Endometrial microvascular endothelial cells (primary cell): ENCODE results near the gene ANXA2R. TPM values are rescaled to one million over a fixed set of nuclear protein-coding genes. Genes with fewer than 3 reads are reported as not detected.
"Not testable (repeated sequence)": the region's sequence is repeated elsewhere in the genome, so short reads cannot be mapped to it uniquely, and the experiment has no call there.

Experiments
- in situ Hi-C: cut with HindIII; loops from 2 replicates; pipeline ENCODE4 v1.10.0; 2017; ENCODE audit warnings: low sequenced_read_pairs, low pct_unique_long_range_greater_than_20kb; ENCODE audit errors: inconsistent ontology term
- total RNA-seq: library from RNA; depleted of rRNA; stranded (reverse); fragments of >200 nt; gene quantifications from one replicate; pipeline ENCODE4 v1.2.3, GENCODE V29; 2015; ENCODE audit errors: inconsistent ontology term

ANXA2R gene, protein sequence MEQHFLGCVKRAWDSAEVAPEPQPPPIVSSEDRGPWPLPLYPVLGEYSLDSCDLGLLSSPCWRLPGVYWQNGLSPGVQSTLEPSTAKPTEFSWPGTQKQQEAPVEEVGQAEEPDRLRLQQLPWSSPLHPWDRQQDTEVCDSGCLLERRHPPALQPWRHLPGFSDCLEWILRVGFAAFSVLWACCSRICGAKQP
- total RNA-seq, result 11.1 TPM

DNA sequence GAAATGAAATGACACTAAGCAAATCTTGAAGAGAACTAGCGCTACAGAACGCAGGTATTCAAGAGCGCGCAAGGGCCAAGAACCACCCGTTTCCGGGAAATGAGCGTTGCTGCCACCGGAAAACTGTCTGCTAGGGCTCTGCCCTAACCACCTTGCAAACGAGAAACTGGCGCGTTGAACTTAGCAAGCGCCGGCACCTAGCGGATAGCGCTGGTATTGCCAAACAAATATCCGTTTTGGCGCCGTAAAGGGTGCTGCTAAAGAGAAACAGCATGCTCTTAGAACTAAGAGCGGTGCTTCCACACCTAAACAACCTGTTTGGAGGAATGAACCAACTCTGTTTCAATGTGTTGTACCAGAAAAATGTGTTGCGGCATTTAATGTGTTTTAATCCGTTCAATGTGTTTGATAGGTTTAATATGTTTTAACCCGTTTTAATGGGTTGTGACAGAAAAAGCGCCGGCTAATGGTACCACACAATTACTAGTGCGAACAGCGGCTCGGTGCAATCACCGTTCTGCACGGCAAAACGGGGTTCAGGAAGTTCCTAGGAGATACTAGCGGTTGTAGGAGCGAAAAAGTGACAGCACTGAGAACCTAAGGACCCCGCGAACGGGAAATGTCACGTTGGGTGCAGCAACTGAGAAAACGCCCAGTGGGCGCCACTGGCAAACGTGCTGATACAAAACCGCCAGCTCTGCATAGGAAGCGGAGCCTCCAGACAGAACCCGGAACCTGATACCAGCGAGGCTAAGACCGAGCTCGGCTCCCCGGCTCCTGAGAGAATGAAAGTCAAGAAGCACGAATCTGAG lies at the start of gene ANXA2R:
Gene ANXA2R, minus strand, starts transcription at position 33 of the 812 bp plus-strand sequence. CDS start 273 bp downstream, outside the sequence.
- in situ Hi-C loops, result no loop called here

DNA sequence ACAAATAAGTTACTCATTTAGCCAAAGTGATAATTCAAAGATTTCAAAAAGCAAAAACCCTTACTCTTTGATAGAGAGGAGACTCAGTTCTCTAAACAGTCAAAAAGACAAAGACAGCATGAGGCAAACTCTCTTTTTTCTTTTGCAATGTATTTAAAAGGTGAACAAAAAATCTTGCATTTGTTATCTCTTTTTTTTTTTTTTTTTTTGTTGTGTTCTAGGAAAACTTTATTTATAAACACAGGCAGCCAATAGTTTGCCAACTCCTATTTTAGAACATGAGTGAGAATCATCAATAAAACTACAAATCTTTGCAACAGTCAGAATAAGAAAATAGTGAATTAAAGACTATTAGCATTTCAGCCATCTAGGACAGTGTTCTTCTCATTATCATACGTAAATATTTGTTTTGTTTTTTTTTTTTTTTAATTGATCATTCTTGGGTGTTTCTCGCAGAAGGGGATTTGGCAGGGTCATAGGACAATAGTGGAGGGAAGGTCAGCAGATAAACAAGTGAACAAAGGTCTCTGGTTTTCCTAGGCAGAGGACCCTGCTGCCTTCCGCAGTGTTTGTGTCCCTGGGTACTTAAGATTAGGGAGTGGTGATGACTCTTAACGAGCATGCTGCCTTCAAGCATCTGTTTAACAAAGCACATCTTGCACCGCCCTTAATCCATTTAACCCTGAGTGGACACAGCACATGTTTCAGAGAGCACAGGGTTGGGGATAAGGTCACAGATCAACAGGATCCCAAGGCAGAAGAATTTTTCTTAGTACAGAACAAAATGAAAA lies 46.2 kb upstream of the ANXA2R start:
- in situ Hi-C loops, result not testable (repeated sequence)

DNA sequence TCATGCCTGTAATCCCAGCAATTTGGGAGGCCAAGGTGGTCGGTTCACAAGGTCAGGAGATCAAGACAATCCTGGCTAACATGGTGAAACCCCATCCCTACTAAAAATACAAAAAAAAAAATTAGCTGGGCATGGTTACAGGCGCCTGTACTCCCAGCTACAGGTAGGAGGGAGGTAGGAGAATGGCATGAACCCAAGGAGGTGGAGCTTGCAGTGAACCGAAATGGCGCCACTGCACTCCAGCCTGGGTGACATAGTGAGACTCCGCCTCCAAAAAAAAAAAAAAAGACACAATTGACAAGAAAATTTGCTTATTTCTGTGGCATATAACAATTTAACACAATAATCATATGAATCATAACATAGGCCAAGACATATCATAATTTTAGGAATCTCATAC lies 45.3 kb upstream of the ANXA2R start:
- in situ Hi-C loops, result no loop called here

DNA sequence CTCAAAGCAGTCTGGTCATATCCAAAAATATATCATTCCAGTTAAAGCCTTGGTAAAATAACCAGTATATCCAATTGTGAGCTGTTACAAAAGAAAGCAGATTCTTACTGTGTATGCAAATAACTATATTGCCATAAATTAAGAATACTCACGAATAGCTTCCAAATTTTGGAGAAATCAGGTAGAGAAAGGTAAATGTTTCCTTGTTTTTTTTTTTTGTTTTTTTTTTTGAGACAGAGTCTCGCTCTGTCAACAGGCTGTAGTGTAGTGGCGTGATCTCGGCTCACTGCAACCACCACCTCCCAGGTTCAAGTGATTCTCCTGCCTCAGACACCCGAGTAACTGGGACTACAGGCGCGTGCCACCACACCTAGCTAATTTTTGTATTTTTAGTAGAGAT lies 44.3 kb upstream of the ANXA2R start:
- in situ Hi-C loops, result not testable (repeated sequence)

DNA sequence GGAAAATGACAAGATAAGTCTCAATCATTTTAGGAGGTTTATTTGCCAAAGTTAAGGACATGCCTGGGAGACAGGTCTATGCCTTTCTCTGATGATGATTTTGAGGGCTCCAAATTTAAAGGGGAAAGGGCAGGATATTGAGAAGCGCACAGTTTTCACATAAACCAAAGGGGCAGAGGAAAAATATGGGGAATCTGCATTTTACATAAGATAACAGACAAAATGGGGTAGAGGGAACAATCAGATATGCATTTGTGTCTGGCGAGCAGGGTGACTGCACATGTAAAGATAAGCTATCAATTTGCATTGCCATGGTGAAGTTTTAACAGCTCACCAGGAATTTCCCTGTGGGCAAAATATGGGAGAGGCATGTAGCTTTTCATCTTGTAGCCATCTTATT lies 41.2 kb upstream of the ANXA2R start:
- in situ Hi-C loops, result not testable (repeated sequence)

DNA sequence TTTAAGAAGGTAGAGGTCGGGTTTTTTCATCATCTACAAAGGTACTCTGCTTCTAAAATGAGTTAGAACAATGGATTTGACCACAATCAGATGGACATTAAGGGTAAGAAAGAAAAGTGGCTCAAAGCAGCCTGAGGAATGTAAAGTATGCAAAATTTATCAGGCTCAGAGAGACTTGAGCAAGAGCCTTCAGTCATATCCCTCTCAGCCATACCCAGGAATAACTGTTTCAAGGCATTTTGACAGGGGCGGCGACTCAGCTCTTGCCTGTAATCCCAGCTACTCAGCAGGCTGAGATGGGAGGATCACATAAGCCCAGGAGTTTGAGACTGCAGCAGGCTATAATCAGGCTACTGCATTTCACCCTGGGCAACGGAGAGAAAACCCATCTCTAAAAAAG lies 38.8 kb upstream of the ANXA2R start:
- in situ Hi-C loops, result no loop called here

DNA sequence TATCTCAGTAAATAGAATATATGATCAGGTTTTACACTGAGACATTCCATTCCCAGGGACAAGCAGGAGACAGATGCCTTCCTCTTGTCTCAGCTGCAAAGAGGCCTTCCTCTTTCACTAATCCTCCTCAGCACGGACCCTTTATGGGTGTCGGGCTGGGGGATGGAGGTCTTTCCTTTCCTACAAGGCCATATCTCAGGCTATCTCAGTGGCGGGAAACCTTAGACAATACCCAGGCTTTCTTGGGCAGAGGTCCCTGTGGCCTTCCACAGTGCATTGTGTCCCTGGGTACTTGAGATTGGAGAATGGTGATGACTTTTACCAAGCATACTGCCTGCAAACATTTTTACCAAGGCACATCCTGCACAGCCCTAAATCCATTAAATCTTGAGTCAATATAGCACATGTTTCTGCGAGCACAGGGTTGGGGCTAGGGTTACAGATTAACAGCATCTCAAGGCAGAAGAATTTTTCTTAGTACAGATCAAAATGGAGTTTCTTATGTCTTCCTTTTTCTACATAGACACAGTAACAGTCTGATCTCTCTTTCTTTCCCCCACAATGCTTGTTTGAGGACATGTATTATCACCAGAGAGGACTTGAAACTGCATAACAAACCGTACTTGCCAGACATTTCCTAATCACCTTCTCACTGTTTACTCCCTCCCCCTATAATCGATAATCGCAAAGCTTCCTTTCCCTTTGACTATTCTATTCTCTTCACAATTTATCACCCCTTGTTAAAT lies 37.5 kb upstream of the ANXA2R start:
- in situ Hi-C loops, result not testable (repeated sequence)

DNA sequence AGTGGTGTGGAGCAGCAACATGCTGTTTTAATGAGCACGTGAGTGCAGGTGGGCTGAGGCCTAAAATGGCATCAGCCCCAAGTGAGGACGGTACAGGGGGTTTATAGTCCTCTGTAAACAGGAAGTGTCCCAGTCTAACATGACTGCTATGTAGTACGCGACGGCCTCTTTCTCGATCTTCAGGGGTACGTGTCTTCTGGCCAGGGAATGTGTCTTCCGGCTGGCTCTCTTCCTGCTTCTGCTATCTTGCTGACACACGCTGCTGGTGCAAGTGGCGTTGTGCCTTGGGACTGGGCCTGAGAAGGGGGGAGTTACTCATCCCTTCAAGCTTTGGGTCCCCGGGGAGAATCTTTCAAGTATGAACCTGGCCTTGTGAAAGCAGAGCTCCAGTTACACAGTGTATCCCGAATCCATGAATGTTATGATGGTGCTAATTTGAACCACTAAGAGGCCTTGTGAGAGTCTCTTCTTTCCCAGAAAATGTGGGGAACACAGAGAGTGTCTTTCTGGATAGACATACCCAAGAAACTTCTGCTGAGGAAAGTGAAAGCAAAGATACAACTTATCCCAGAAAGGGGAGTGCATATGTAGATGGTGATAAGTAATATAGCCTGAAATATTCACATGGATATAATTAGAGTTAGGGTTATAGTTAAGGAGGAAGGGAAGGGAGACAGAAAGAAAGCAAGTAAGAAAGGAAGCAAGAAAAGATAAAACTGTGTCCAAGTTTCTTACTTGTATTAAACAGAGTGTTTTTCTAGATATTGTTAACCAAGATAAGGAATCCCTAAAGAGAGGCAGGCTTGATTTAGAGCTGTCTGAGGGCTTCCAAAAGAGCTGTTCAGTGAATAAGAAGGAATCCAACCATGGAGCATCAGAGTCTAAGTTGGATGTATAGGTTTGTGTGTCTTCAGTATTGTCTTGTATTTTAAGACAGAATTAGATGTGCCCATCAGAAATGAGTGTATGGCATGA lies 35.5 kb upstream of the ANXA2R start:
- in situ Hi-C loops, result no loop called here

DNA sequence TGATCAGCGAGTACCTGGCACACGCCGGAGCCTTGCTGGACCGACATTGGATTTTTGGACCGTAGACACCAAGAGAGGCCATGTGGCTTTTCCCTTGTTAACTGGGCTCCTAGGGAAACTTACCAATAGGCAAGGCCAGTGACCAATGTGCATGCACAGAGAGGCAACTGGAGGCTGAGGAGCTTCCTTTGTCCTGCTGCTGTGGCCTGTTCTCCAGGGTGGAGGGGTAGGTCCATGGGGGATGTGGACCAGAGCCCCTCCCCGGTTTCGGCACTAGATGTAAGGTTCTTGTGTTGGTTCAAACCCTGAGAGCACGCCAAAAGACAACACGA lies 34.8 kb upstream of the ANXA2R start:
- in situ Hi-C loops, result no loop called here

DNA sequence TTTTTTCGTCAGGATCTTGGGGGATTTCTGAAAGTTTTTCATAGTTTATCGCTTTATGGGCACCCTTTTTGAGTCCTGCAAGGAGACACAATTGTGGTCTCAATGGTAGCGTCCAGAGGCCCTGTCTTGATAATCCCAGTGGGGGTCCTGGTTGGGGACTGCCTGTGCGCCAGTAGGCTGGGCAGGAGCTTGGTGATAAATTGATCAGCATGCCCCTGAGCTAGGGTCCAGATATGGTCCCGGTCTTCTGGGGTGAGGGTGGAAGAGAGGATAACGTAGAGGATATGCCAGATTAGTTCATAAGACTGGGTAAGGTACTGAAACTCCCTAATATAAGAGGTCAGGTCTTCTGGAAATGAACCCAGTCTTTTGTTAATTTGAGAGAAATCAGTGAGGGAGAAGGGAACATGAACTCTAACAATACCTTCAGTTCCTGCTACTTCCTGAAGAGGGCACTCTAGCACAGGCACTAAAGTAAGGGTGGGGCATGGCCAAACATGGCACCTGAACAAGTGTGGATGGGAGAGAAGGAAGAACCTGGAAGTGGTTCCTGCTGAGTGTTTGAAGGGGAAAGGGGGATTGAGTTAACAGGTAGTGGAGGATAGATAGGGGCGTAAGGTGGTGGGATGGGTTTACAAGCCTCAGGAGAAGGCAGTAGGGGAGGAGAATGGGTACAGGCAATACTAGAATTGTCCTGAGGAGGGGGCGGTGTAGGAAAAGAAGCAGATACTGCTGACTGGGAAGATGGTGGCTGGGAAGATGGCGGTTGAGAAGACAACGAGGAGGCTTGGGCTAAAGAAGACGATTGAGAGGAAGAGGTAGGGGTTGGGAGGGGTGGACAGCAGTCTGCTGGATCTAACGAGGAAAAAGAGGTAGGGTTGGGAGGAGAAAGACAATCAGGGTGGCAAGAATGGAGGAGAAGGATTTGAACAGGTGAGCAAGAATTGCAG lies 33.8 kb upstream of the ANXA2R start:
- in situ Hi-C loops, result no loop called here

DNA sequence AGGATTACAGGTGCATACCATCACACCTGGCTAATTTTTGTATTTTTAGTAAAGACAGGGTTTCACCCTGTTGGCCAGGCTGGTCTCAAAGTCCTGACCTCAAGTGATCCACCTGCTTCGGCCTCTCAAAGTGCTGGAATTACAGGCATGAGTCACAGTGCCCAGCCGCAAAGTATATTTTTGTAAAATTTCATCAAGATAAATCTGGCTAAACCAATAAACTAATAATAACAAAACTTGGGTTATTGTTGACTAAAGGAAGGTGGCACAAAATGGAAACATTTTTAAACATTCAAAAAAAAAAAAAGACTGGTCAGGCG lies 29.2 kb upstream of the ANXA2R start:
- in situ Hi-C loops, result not testable (repeated sequence)

DNA sequence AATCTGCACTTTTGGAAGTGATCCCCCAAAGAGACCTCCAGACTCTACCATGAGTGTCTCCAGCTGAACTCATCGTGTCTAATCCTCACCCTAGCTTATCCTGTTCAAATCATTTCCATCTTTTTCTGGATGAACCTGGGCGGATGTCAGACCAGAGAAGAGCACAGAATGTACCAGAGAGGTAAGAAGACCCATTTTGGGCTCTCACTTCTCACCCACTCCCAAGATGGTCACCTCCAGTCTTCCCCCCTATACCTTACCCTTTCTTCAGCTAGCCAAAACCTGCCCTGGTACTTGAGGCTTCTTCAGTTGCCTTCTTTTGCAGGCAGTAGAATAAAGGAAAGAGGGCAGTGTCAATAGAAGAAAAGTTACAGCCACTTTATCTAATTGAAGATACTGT lies 27.9 kb upstream of the ANXA2R start:
- in situ Hi-C loops, result no loop called here

DNA sequence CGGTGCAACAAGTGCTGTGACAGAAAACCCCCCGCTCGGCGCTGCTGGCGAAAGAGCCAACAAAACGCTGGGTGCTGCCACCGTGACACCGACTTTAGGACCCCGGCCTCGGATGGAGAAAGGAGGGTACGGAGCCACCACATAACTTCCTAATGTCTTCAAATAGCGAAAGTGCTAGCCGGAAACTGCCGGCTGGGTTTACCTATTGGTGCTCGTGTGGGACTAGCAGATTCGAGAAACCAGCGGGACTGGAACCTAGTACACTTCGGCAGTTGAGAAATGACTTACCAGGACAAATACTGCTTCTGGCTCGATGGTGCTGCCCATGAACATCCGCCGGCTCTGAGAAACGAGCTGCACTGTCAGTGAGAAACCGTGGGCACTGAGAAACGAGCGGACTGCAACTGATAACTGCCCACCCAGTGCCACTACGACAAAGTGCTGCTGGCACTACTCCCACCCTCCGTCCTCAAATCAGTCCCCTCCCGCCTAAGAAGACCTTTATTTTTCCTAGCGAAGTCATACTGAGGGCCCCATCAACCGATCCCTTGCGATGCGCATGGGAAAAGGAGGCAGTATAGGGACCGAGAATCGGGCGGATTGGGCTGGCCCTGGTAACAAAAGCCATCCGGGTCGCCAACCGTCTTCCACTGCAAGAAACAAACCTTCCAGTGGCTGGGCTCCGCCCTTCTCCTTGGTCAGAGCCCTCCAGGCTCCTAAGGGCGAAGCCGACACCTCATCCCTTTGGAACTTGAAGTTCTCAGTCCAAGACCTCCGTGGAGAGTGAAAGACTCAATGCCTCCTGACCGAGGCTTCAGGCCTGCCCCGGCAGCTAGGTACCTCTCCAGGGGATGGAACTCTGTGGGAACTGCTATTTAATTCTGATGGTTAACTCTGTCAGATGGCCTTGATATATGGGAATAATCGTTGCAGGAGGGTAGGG lies 27.0 kb upstream of the ANXA2R start:
- in situ Hi-C loops, result no loop called here

DNA sequence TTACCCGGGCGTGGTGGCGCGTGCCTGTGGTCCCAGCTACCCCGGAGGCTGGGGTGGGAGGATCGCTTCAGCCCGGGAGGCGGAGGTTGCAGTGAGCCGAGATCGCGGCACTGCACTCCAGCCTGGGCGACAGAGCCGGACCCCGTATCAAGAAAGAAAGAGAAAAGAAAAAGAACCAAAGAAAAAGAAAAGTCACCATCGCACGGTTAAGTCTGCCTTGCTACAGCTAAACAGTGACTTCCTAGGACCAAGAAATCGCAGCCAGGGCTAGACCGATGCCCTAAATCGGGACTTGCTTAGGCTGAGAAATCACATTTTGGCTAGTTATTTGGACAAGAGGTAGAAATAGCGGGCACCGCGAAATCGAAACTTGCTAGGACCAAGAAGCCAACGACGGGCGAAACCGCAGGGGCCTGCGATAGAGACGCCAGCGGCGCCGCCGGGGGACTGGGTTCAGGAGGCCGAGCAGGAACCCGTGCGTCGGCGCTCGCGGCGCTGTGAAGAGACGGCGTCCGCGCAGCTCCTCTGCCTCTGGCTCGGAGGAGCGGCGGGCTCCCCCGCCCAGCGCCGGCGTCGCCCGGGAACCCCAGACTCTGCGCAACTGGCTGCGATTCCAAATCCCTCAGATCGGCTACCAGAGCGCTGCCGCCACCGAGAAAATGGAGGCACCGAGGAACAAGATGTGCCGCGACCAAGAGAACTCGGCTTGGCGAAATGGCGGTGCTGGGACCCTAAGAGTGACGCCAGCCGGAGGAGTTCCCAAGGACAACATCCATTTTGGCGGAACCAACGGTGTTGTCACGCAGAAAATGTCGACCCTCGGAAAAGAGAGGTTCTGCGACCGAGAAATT lies 26.1 kb upstream of the ANXA2R start:
- in situ Hi-C loops, result no loop called here

DNA sequence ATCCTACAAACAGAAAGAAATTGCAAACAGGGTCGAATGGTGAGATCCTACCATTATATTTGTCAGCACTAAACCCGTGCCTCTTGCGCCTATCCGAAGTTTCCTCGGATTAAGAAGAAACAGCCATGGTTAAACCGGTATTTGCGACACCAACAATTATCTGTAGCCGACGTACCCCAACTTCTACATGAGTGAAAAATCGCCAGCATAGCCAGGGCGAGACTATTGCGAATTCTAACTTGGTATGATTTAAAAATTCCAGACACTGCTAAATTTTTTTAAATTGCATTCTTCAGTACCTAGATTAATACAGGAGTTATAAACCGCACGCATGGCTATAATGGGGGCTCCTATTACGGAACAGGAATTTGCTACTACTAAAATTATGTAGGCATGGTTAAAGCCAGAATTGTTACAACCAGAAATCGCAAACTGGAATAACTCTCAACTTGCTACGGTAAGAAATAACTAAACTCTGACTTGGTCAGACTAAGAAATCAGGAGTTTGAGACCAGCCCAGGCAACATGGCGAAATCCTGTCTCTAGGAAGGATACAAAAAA lies 25.3 kb upstream of the ANXA2R start:
- in situ Hi-C loops, result no loop called here
